ENCODE data around the gene CCDC177. TPM values are rescaled to one million over a fixed set of nuclear protein-coding genes. Genes with fewer than 3 reads are reported as not detected.

CCDC177 gene
- total RNA-seq, 6 experiments from 2014 or later, result 0.06 to 0.11 (median 0.07) TPM; not detected in 3

GRCh38 chr14:69571449-69572029, 3.1 kb downstream of the CCDC177 start:
- intact Hi-C loops (cut with DNase I), result loop anchor here (5.0 kb wide), 2 partner anchors 34 to 39 kb away; no protein-coding TSS in a partner anchor
- H3K27ac ChIP-seq, result no peak overlapping the region
- no peak for ATAC-seq
- no peak for DNase-seq
- peaks cover 0 to 21% (median 0%) of the 10 kb centered on the region in 4 donors for H3K4me1 ChIP-seq
- WGBS (ENCODE audit: insufficient coverage, low coverage, low lambda C conversion rate, missing lambda C conversion rate), result 4% methylated on average over 9 of the region's 62 CpGs
- no peaks in the 10 kb centered on the region for H3K9me3 ChIP-seq
- peaks cover 0 to 12% of the 10 kb centered on the region in 2 donors for H3K27me3 ChIP-seq
- no peaks in the 10 kb centered on the region for H3K36me3 ChIP-seq
- TF ChIP-seq CTCF (IDR thresholded peaks at IDR 0.05) (no peak), POLR2A (IDR thresholded peaks at IDR 0.05) (no peak)
- peak overlapping the region; percentile 12 to 36 (median 35) for H3K4me3 ChIP-seq

GRCh38 chr14:69570836-69571330, 3.8 kb downstream of the CCDC177 start:
- Histone ChIP-seq H3K4me3 (no peak overlapping the region), H3K27ac (no peak overlapping the region), H3K4me1 (peaks cover 0 to 21% (median 0%) of the 10 kb centered on the region in 4 donors), H3K36me3 (no peaks in the 10 kb centered on the region), H3K27me3 (peaks cover 0 to 12% of the 10 kb centered on the region in 2 donors), H3K9me3 (no peaks in the 10 kb centered on the region)
- TF ChIP-seq POLR2A (IDR thresholded peaks at IDR 0.05) (no peak), CTCF (IDR thresholded peaks at IDR 0.05) (no peak)
- no peak for DNase-seq
- 76% methylated on average over 2 of the region's 7 CpGs for WGBS (ENCODE audit: insufficient coverage, low coverage, low lambda C conversion rate, missing lambda C conversion rate)
- intact Hi-C loops (cut with DNase I), result loop anchor here (5.0 kb wide), 2 partner anchors 34 to 39 kb away; no protein-coding TSS in a partner anchor
- no peak for ATAC-seq

GRCh38 chr14:69569859-69570258, 4.8 kb downstream of the CCDC177 start:
- H3K36me3 ChIP-seq, result no peaks in the 10 kb centered on the region
- peaks cover 0 to 21% (median 0%) of the 10 kb centered on the region in 4 donors for H3K4me1 ChIP-seq
- TF ChIP-seq POLR2A (IDR thresholded peaks at IDR 0.05), result no peak
- TF ChIP-seq CTCF (IDR thresholded peaks at IDR 0.05), result no peak
- H3K9me3 ChIP-seq, result no peaks in the 10 kb centered on the region
- no peak overlapping the region for H3K27ac ChIP-seq
- H3K4me3 ChIP-seq, result no peak overlapping the region
- intact Hi-C loops (cut with DNase I), result loop anchor here (5.0 kb wide), 2 partner anchors 33 to 38 kb away; no protein-coding TSS in a partner anchor
- H3K27me3 ChIP-seq, result peaks cover 0 to 12% of the 10 kb centered on the region in 2 donors
- ATAC-seq (no peak), DNase-seq (no peak)
- WGBS (ENCODE audit: insufficient coverage, low coverage, low lambda C conversion rate, missing lambda C conversion rate), result 53% methylated on average over 2 of the region's 2 CpGs

DNA sequence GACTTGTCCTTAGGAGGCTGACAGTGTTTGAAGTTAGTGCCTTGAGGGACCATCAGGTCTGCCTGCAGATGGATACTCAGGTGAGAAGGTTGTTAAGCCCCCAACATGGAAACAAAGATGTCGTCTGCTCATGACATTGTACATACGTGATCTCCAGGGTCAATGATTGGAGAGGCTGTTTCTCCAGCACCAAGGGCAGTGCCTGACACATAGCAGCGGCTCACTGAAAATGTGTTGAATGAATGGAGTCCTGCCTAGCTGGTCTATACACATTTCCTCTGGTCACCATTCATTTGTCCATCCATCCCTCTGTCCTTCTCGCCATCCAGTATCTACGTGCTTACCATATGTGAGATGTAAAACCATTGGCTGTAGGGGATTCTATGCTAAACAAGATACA, 7.1 kb downstream of the CCDC177 start:
- Histone ChIP-seq H3K27me3 (peaks cover 0 to 8% of the 10 kb centered on the region in 2 donors), H3K4me1 (peaks cover 0 to 11% (median 0%) of the 10 kb centered on the region in 4 donors), H3K36me3 (no peaks in the 10 kb centered on the region), H3K27ac (no peak overlapping the region), H3K9me3 (no peaks in the 10 kb centered on the region), H3K4me3 (no peak overlapping the region)
- intact Hi-C loops (cut with DNase I), result no loop called here
- DNase-seq (no peak), ATAC-seq (no peak)
- TF ChIP-seq CTCF (IDR thresholded peaks at IDR 0.05) (no peak), POLR2A (IDR thresholded peaks at IDR 0.05) (no peak)
- WGBS (ENCODE audit: insufficient coverage, low coverage, low lambda C conversion rate, missing lambda C conversion rate), result 76% methylated on average over 3 of the region's 5 CpGs

Measured in right lobe of liver (tissue), 6 donors.